Measurements from ENCODE around the gene SCAMP4.

SCAMP4 gene

DNA sequence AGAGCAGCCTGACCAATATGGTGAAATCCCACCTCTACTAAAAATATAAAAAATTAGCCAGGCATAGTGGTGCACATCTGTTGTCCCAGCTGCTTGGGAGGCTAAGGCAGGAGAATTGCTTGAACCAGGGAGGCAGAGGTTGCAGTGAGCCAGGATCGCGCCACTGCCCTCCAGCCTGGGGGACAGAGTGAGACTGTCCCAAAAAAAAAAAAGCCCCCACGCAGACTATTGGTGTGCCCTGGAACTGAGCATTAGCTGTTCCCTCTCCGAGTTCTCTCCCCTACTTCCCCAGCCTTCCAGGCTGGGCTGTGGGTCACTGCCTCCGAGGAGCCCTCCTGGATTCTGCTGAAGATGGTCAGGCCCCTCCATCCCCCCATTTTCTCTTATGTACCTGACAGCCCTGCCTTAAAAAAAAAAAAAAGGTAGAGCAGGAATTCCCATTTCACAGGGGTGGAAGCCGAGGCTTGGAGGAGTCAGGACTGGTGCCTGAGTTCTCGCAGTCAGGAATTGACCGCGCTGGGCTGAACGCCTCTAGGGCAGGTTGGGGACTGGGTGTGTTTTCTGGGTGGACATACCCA lies 1.9 kb downstream of the SCAMP4 start:
- no peak for DNase-seq
- in situ Hi-C loops (cut with HindIII; ENCODE audit: low pct_ligation_motif_present, low pct_unique_long_range_greater_than_20kb, low sequenced_read_pairs) = no loop called here

DNA sequence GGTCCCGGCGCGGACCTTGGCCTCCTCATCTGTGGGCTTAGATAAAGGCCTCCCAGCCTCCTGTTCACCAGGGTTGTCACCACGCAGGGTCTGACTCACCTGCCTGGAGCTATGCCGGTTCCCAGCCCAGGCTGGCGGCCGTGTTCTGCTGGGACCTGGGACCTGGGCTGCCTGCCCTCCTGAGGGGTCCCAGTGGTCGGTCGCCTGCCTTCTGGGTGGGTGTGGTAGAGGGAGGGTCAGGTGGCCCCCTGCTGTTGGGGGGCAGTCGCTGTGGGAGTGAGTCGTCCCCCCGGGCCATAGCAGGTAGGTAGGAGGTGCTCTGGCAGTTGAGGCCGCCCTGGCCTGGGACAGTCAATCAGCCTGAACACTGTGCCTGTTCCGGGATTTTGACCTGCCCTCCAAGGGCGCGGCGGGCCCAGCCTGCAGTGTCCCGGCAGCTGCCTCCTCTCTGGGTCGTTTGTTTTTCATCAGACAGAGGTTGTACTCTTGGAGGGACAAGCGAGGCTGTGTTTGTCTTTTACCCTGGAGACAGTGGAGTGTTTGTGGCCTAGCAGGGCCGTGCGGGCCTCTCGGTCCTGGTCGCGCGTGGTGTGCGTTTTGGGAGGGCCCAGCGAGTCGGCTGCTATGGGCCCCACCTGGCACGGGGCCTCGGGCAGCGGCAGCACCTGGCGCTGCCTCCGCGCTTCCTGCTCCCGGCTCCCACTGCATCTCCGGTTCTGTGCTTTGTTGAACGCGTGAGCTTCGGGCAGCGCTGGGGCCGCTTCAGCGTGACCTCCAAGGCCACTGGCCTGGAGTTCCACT lies 2.6 kb downstream of the SCAMP4 start:
- in situ Hi-C loops (cut with HindIII; ENCODE audit: low pct_ligation_motif_present, low pct_unique_long_range_greater_than_20kb, low sequenced_read_pairs) = no loop called here
- no peak for DNase-seq

DNA sequence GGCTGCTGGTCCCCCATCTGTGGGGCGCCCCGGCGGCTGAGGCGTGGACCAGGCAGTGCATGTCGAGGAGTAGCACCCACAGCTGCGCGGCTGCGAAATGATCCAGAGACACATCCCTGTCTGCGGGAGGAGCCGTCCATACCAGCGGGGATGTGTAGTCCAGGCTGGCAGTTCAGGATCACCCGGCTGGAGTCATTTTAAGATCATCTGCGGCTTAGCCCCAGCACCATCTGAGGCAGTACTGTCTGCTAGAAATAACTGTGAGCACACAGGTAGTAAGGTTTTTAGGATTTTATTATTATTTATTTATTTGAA lies 3.1 kb downstream of the SCAMP4 start:
- DNase-seq = no peak
- in situ Hi-C loops (cut with HindIII; ENCODE audit: low pct_ligation_motif_present, low pct_unique_long_range_greater_than_20kb, low sequenced_read_pairs) = no loop called here

DNA sequence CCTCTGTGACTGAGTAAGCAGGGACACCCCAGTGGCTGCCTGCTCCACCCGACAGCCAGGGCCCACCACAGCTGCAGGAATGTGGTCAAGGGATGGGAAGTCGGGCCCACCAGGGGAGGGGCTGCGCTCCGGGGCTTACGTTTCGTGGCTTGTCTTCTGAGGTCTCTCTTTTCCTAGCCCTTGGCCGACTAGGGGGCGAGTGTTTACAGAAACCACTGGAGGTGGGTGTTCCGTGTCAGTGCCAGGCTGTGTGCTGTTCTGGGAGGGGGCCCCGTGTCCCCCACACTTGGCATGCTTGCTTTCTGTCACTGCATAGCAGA lies 4.5 kb downstream of the SCAMP4 start:
- DNase-seq = no peak
- in situ Hi-C loops (cut with HindIII; ENCODE audit: low pct_ligation_motif_present, low pct_unique_long_range_greater_than_20kb, low sequenced_read_pairs) = no loop called here

DNA sequence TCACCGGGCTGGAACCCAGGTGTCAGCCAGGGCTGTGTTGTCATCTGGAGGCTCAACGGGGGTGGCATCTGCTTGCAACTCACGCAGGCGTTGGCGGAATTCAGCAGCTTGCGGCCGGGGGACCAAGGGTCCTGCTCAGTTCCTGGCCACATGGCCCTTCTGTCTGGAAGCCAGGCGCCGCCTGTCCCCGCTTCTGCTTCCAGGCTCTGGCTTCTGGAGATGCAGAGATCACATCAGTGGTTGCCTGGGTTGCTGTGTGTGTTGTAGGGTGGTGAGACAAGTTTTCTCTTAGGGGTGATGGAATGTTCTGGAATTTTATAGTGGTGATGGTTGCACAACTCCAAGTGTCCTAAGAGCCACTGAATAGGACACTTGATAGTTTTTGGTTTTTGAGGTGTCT lies 5.0 kb downstream of the SCAMP4 start:
- in situ Hi-C loops (cut with HindIII; ENCODE audit: low pct_ligation_motif_present, low pct_unique_long_range_greater_than_20kb, low sequenced_read_pairs) = no loop called here
- DNase-seq = no peak

DNA sequence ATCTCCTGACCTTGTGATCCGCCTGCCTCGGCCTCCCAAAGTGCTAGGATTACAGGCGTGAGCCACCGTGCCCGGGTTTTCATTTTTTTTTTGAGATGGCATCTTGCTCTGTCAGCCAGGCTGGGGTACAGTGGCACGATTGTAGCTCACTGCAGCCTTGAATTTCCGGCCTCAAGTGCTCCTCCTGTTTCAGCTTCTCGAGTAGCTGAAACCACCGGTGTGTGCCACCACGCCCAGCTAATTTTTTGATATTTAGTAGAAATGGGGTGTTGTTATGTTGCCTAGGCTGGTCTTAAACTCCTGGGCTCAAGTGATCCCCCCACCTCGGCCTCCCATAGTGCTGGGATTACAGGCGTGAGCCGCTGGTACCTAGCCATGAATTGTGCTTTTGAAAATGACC lies 5.9 kb downstream of the SCAMP4 start:
- in situ Hi-C loops (cut with HindIII; ENCODE audit: low pct_ligation_motif_present, low pct_unique_long_range_greater_than_20kb, low sequenced_read_pairs) = no loop called here
- no peak for DNase-seq

DNA sequence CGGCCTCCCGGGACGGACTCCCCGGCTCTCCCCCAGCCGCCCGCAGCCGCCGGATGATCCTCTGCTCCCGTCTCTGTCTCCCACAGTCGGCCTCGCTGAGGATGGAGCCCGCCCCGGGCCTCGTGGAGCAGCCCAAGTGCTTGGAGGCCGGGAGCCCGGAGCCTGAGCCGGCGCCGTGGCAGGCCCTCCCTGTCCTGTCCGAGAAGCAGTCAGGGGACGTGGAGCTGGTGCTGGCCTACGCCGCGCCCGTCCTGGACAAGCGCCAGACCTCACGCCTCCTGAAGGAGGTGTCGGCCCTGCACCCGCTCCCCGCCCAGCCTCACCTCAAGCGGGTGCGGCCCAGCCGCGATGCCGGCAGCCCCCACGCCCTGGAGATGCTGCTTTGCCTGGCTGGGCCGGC lies 6.8 kb downstream of the SCAMP4 start:
- no peak for DNase-seq
- in situ Hi-C loops (cut with HindIII; ENCODE audit: low pct_ligation_motif_present, low pct_unique_long_range_greater_than_20kb, low sequenced_read_pairs) = no loop called here

DNA sequence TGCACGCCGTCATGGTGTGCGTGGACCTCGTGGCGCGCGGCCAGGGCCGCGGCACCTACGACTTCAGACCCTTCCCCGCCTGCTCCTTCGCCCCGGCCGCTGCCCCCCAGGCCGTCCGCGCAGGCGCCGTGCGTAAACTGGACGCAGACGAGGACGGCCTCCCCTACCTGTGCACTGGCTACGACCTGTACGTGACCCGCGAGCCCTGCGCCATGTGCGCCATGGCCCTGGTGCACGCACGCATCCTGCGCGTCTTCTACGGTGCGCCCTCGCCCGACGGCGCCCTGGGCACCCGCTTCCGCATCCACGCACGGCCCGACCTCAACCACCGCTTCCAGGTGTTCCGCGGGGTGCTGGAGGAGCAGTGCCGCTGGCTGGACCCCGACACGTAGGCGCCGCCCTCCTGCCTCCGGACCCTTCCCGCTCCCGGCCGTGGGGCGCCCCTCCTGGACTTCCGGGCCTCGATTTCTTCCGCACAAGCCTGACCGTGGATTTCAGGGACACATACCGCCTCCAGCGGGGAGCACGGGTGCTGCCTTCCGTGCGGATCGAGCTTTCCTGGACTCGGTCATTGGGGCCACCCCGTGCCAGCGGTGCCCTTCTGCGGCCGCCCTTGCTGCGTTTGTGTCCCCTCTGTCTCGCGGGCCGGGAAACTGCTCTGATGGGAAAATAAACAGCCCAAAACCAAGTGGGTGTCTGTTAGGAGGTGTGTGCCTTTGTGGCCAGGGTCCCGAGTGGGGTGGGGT lies 7.7 kb downstream of the SCAMP4 start:
- no peak for DNase-seq
- in situ Hi-C loops (cut with HindIII; ENCODE audit: low pct_ligation_motif_present, low pct_unique_long_range_greater_than_20kb, low sequenced_read_pairs) = no loop called here

DNA sequence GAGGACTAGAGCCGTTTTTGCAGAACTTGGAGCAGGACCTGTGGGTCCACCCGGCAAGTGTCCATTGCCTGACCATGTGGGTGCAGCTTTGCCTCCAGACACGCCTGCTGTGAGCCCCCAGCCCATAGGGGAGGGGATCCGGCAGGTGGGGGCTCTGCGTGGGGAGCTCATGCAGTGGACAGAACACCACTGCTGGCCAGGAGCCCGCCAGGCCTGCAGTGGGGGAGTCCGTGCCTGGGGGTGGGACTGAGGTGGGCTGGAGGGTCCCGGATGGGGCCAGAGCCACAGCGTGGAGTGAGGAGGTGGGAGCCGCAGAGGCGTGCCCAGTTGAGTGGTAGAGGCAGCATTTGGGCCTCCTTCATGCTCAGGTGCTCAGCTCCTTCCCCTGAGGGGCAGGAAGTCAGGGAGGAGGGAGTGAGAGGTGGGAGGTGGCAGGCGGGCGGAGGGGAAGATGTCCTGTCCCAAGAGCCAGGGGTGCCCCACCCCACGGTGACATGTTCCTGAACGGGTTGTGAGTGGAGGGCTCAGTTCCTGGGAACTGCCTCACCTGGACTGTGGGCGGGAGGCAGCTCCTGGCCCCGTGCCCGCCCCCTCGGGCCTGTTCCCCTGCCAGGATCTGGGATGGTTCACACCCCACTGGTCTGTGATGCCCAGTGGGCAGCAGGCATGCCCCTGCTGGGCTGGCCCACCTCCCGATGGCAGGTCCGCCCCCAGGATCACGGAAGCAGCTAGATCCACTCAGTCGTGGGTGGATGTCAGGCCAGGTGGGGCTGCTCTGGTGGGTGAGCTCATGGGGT lies 8.8 kb downstream of the SCAMP4 start:
- in situ Hi-C loops (cut with HindIII; ENCODE audit: low pct_ligation_motif_present, low pct_unique_long_range_greater_than_20kb, low sequenced_read_pairs) = no loop called here

DNA sequence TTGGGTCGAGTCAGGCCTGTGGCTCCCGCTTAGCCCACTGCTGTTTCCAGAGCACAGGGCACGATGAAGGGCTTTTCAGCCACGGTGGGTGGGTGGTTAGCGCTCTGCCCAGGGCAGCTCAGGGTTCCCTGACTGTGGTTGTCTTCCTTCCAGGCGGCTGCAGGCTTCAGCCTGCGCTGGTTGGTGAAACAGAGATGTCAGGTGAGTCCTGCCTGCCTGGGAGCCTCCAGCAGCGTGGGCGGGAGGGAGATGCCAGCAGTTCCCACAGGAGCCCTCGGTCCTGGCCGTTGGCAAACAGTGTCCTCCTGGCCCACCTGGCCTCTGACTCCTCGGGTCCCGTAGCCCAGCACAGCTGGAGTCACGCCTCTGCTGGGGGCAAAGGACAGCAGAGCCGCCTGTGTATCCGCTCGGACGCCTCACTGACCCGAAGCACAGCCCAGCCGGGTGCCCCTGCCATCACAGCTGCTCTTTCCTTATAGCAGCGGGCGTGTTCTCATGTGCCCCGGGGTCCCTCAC lies 9.7 kb downstream of the SCAMP4 start:
- in situ Hi-C loops (cut with HindIII; ENCODE audit: low pct_ligation_motif_present, low pct_unique_long_range_greater_than_20kb, low sequenced_read_pairs) = no loop called here
- DNase-seq = no peak

More for the DNA sequence above, 8.8 kb downstream of the SCAMP4 start:
- DNase-seq = no peak

DNA sequence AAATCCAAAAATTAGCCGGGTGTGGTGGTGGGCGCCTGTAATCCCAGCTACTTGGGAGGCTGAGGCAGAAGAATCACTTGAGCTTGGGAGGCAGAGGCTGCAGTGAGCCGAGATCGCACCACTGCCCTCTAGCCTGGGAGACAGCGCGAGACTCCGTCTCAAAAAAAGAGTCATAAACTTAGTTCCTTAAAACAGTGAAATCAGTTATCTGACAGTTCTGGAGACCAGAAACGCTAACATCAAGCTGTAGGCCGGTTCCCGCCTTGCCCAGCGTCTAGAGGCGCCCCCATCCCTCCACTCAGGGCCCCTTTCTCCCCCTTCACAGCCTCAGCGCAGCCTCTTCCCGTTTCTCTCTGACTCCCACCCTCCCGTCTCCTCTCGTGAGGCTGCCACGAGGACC lies 11.9 kb downstream of the SCAMP4 start:
- no peak for DNase-seq
- in situ Hi-C loops (cut with HindIII; ENCODE audit: low pct_ligation_motif_present, low pct_unique_long_range_greater_than_20kb, low sequenced_read_pairs) = no loop called here

DNA sequence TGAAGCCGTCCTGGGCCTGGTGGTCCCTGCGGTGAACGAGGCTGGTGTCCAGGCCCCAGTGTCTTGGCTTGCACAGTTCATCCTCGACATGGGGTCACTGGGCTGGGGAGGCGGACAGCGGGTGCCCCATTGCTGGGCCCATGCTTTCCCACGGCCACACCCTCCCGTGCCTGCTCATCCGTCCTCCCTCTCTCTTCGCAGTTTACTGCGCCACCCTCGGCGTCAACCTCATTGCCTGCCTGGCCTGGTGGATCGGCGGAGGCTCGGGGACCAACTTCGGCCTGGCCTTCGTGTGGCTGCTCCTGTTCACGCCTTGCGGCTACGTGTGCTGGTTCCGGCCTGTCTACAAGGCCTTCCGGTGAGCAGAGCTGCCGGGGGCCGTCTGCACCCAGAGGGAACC lies 12.7 kb downstream of the SCAMP4 start:
- DNase-seq = no peak
- in situ Hi-C loops (cut with HindIII; ENCODE audit: low pct_ligation_motif_present, low pct_unique_long_range_greater_than_20kb, low sequenced_read_pairs) = no loop called here

DNA sequence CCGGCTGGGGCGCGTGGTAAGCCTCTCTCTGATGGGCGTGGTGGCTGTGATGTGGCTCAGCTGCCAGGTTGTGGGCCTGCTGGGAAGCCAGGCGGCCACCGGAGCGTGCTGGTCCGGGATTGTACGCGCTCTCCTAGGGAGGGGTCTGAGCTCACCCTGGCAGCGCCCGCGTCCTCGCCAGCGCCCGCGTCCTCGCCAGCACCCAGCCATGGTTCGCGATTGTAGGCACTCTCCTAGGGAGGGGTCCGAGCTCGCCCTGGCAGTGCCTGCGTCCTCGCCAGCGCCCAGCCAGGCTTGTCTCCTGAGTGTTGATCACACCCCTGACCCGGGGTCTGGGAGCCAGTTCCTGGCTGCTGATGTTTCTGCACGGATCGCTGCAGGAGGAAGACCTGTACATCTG lies 13.8 kb downstream of the SCAMP4 start:
- DNase-seq = no peak
- in situ Hi-C loops (cut with HindIII; ENCODE audit: low pct_ligation_motif_present, low pct_unique_long_range_greater_than_20kb, low sequenced_read_pairs) = no loop called here

DNA sequence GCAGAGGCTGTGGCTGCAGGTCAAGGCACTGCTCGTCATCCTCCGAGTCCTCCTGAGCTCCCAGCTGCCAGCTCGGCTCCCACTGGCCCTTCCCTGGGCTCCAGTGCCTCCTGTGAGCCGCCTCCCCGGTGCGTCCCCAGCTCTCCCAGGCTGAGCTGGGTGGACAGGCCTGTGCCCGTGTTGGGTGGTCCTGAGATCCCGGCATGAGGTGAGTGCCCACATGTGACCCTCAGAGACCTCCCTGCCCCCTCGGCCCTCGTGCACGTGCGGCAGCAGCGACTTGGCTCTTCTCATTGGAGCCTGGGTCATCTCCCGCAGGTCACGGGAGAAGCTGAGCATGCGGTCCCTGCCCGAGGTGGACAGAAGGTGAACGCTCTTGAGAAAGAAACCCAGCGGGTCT lies 15.4 kb downstream of the SCAMP4 start:
- DNase-seq = no peak

DNA sequence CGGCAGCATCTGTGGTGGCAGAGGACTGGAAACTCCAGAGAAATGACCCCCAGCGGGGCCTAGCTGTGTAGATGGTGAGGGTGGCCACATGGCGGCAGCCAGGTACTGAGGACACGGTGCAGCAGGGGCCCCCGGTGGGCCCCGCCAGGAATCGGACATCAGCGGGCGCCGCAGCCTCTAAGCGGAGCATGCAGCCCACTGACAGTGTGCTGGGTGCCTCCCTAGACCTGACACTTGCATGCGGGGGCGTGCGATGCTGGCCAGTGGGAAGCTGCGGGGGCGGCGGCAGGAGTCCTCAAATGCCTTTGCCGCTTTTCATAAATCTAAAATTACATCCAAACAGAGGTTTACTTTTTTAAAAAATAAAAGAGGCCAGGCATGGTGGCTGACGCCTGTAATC lies 16.1 kb downstream of the SCAMP4 start:
- in situ Hi-C loops (cut with HindIII; ENCODE audit: low pct_ligation_motif_present, low pct_unique_long_range_greater_than_20kb, low sequenced_read_pairs) = no loop called here
- no peak for DNase-seq

More for the DNA sequence above, 15.4 kb downstream of the SCAMP4 start:
- in situ Hi-C loops (cut with HindIII; ENCODE audit: low pct_ligation_motif_present, low pct_unique_long_range_greater_than_20kb, low sequenced_read_pairs) = no loop called here

DNA sequence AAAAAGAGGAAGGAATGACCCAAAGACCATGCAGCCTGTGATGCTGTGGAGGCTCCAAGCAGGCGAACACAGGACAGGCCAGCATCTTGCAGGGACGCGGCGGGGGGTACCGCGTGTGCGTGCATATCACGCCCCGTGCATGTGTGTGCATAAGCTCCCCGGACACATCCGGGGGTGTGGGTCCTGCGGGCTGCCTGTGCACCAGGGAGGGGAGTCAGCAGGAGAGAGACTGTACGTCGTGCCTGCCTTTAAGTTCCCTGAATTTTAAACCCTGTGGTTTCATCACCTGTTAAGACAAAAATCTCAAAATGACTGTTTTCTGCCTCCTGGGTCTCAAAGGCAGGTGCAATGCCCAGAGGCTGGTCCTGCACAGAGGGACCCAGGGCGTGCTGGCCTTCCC lies 16.6 kb downstream of the SCAMP4 start:
- DNase-seq = no peak
- in situ Hi-C loops (cut with HindIII; ENCODE audit: low pct_ligation_motif_present, low pct_unique_long_range_greater_than_20kb, low sequenced_read_pairs) = no loop called here

DNA sequence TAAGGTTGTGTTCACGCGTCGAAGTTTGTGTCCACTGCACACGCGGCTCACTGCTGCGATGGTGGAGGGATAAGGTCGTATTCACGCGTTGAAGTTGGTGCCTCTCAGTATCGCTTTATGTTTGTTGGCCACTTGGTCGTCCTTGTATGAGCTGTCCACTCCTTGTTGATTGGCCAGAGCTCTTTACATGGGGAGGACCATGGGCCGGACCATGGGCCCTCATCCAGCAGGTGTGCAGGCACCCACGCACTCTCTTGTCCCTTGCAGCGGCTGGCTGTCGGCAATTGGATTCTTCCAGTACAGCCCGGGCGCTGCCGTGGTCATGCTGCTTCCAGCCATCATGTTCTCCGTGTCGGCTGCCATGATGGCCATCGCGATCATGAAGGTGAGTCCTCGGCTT lies 17.6 kb downstream of the SCAMP4 start:
- DNase-seq = no peak
- in situ Hi-C loops (cut with HindIII; ENCODE audit: low pct_ligation_motif_present, low pct_unique_long_range_greater_than_20kb, low sequenced_read_pairs) = no loop called here

DNA sequence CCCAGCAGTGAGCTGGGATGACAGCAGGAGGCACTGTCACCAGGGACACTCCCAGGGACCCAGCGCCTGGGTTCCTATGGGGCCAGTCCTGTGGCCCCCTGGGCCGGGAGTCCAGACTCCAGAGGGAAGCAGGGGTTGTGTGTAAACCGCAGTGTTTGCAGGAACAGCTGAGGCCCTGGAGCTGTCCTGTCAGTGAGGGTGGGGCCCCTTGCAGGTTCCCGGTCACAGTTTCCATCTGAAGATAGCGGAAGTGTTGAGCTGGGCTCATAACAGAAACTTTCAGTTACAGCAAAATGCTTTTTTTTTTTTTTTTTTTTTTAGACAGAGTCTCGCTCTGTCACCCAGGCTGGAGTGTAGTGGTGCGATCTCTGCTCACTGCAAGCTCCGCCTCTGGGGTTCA lies 18.1 kb downstream of the SCAMP4 start:
- in situ Hi-C loops (cut with HindIII; ENCODE audit: low pct_ligation_motif_present, low pct_unique_long_range_greater_than_20kb, low sequenced_read_pairs) = no loop called here
- no peak for DNase-seq

DNA sequence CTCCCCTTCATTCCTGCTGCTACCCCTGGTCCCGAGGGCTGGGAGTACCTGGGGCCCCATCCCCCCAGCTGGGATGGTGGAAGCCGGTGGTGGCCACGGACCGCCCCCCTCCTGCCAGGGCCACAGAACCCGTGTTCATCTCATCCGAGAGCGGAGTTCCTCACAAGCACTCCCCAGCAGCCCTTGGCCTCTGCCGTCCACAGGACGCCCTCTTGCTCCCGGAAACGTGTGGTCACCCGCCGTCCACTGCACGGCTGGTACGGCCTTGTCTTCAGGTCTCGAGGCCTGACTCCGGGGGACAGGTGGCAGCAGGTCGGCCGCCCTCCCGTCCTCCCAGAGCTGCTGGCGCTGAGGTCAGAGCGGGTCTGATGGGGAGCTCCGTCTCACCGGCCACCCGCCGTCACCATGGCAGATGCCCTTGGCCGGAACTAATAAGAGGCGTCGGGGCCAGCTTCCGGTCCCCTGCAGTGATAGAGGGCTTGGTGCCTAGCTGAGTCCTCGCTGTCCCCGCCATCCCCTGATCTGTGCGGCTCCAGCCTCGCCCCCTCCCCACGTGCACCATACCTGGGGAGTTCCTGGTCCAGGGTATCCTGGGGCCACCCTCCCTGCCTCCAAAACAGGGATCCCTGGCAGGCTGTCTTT lies 19.2 kb downstream of the SCAMP4 start:
- in situ Hi-C loops (cut with HindIII; ENCODE audit: low pct_ligation_motif_present, low pct_unique_long_range_greater_than_20kb, low sequenced_read_pairs) = no loop called here
- DNase-seq = no peak
